Measurements from ENCODE around the gene RPTOR.
"Not testable (repeated sequence)": the region's sequence is repeated elsewhere in the genome, so short reads cannot be mapped to it uniquely, and the experiment has no call there.

The RPTOR gene

GRCh38 chr17:80544655-80545498, at the start of gene RPTOR:
Gene RPTOR, plus strand, starts transcription at chr17:80544838. Its CDS starts 792 bp downstream, at chr17:80545630.
- peak; percentile 85 for DNase-seq

GRCh38 chr17:80497726-80498241, 46.9 kb upstream of the RPTOR start:
- DNase-seq = no peak

GRCh38 chr17:80498242-80498919, 46.3 kb upstream of the RPTOR start:
- DNase-seq = peak; percentile 12

- no peak for DNase-seq
Observed at GRCh38 chr17:80498920-80499410, 45.7 kb upstream of the RPTOR start.

- DNase-seq = no peak
Observed at GRCh38 chr17:80499560-80499959, 45.1 kb upstream of the RPTOR start.

- no peak for DNase-seq
Observed at GRCh38 chr17:80499961-80500665, 44.5 kb upstream of the RPTOR start.

GRCh38 chr17:80501741-80502577, 42.7 kb upstream of the RPTOR start:
- peak; percentile 87 for DNase-seq

GRCh38 chr17:80502578-80502877, 42.1 kb upstream of the RPTOR start:
- no peak for DNase-seq

GRCh38 chr17:80503031-80503430, 41.6 kb upstream of the RPTOR start:
- DNase-seq = no peak

GRCh38 chr17:80503921-80504320, 40.7 kb upstream of the RPTOR start:
- no peak for DNase-seq

GRCh38 chr17:80504686-80505413, 39.8 kb upstream of the RPTOR start:
- DNase-seq = peak; percentile 61

GRCh38 chr17:80507177-80507576, 37.5 kb upstream of the RPTOR start:
- not testable (repeated sequence) for DNase-seq

GRCh38 chr17:80507965-80508364, 36.7 kb upstream of the RPTOR start:
- no peak for DNase-seq

- no peak for DNase-seq
Observed at GRCh38 chr17:80509311-80509710, 35.3 kb upstream of the RPTOR start.

GRCh38 chr17:80510132-80510531, 34.5 kb upstream of the RPTOR start:
- no peak for DNase-seq

GRCh38 chr17:80510772-80511171, 33.9 kb upstream of the RPTOR start:
- no peak for DNase-seq

- no peak for DNase-seq
Observed at GRCh38 chr17:80511222-80512180, 33.1 kb upstream of the RPTOR start.

GRCh38 chr17:80512233-80512632, 32.4 kb upstream of the RPTOR start:
- peak; percentile 64 for DNase-seq

GRCh38 chr17:80513201-80513600, 31.4 kb upstream of the RPTOR start:
- no peak for DNase-seq

- peak; percentile 38 for DNase-seq
Observed at GRCh38 chr17:80513892-80514291, 30.7 kb upstream of the RPTOR start.
